Osteoblast (primary cell): ENCODE data around the gene ACAP1. TPM values are rescaled to one million over a fixed set of nuclear protein-coding genes. Genes with fewer than 3 reads are reported as not detected.
A peak's percentile ranks its signal among the peaks of the same experiment; 100 is the strongest.

Experiments
- DNase-seq: peaks from one replicate; pipeline ENCODE4 v3.0.0; 2011; ENCODE audit warnings: low spot score, mixed read lengths; ENCODE audit not compliant: insufficient read length; ENCODE audit errors: missing footprints
- H2AFZ ChIP-seq: 2 replicates; pipeline ENCODE4 v1.6.0; 2011; ENCODE audit warnings: mild to moderate bottlenecking, low read length
- H3K27ac ChIP-seq: 2 replicates; pipeline ENCODE4 v1.5.1; 2011; ENCODE audit warnings: mild to moderate bottlenecking, low read depth, low read length, moderate library complexity
- H3K27me3 ChIP-seq: 2 replicates; pipeline ENCODE4 v1.6.0; 2012; ENCODE audit warnings: mild to moderate bottlenecking, control low read depth, inconsistent platforms, low read length, moderate library complexity; ENCODE audit not compliant: insufficient read depth
- H3K36me3 ChIP-seq: 2 replicates; pipeline ENCODE4 v1.5.1; 2011; ENCODE audit warnings: mild to moderate bottlenecking, low read length, control low read depth, moderate library complexity; ENCODE audit not compliant: insufficient read depth
- H3K4me1 ChIP-seq: 2 replicates; pipeline ENCODE4 v1.5.1; 2011; ENCODE audit warnings: mild to moderate bottlenecking, low read length, control low read depth, moderate library complexity; ENCODE audit not compliant: insufficient read depth
- H3K4me2 ChIP-seq: 2 replicates; pipeline ENCODE4 v1.6.0; 2011; ENCODE audit warnings: mild to moderate bottlenecking, low read length; ENCODE audit not compliant: insufficient read depth
- H3K4me3 ChIP-seq: fragments of 200-600 bp; sonication (generic); 3 replicates; pipeline ENCODE4 v1.5.1; 2012; ENCODE audit warnings: mild to moderate bottlenecking, low read length, inconsistent platforms; ENCODE audit not compliant: insufficient read depth
- H3K79me2 ChIP-seq: 2 replicates; pipeline ENCODE4 v1.6.0; 2012; ENCODE audit warnings: mild to moderate bottlenecking, low read length, control low read depth, inconsistent platforms; ENCODE audit not compliant: insufficient read depth
- H3K9me3 ChIP-seq: 2 replicates; pipeline ENCODE4 v1.5.1; 2011; ENCODE audit warnings: low read depth, low read length, control low read depth
- H4K20me1 ChIP-seq: 2 replicates; pipeline ENCODE4 v1.6.0; 2012; ENCODE audit warnings: mild to moderate bottlenecking, low read length, control low read depth; ENCODE audit not compliant: insufficient read depth
- CTCF ChIP-seq: IDR thresholded peaks from 2 replicates; pipeline ENCODE4 v1.5.1; 2011; ENCODE audit warnings: mild to moderate bottlenecking, low read depth, low read length, moderate library complexity; ENCODE audit errors: extremely low read depth
- total RNA-seq: library from RNA; depleted of rRNA; stranded (reverse); fragments of >200 nt; gene quantifications from 2 replicates; pipeline ENCODE4 v1.2.3, GENCODE V29; 2012

ACAP1 gene
- total RNA-seq, 1 donor, result not detected

GRCh38 chr17:7323731-7324437, 12.4 kb upstream of the ACAP1 start:
- Histone ChIP-seq H3K4me1 (peaks cover 9% of the 10 kb centered on the region), H2AFZ (no peak overlapping the region), H3K27ac (no peak overlapping the region), H3K27me3 (no peaks in the 10 kb centered on the region), H3K4me3 (no peak overlapping the region), H3K4me2 (no peak overlapping the region), H4K20me1 (peaks cover 3% of the 10 kb centered on the region), H3K36me3 (peaks cover 65% of the 10 kb centered on the region), H3K9me3 (no peaks in the 10 kb centered on the region), H3K79me2 (peaks cover 19% of the 10 kb centered on the region)
- DNase-seq, result peak; percentile 98
- peak; percentile 80 for TF ChIP-seq CTCF

DNA sequence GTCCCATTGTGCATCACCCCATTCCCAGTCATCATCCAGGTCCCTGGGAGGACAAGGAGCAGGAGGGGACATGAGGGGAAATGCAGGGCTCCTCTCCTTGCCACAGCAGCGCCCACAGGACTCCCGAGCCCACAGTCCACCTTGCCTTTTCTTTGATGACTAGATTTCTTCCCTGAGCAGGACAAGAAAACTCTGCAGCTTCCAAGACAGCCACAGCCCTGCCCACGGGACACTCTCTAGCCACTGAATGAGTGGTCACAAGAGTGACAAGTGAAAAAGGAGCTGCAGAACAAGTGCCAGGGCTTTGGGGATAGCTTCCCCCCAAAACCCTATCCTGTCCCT, 11.9 kb upstream of the ACAP1 start:
- no peak for TF ChIP-seq CTCF
- Histone ChIP-seq H3K4me2 (no peak overlapping the region), H3K79me2 (peaks cover 19% of the 10 kb centered on the region), H4K20me1 (peaks cover 3% of the 10 kb centered on the region), H2AFZ (no peak overlapping the region), H3K27ac (no peak overlapping the region), H3K36me3 (peaks cover 62% of the 10 kb centered on the region), H3K4me1 (peaks cover 9% of the 10 kb centered on the region), H3K27me3 (no peaks in the 10 kb centered on the region), H3K9me3 (no peaks in the 10 kb centered on the region), H3K4me3 (no peak overlapping the region)
- peak; percentile 83 for DNase-seq

GRCh38 chr17:7325031-7325528, 11.2 kb upstream of the ACAP1 start:
- H3K4me1 ChIP-seq, result peaks cover 9% of the 10 kb centered on the region
- no peaks in the 10 kb centered on the region for H3K27me3 ChIP-seq
- H2AFZ ChIP-seq, result no peak overlapping the region
- H3K4me2 ChIP-seq, result no peak overlapping the region
- peaks cover 61% of the 10 kb centered on the region for H3K36me3 ChIP-seq
- peaks cover 3% of the 10 kb centered on the region for H4K20me1 ChIP-seq
- H3K4me3 ChIP-seq, result no peak overlapping the region
- DNase-seq, result peak; percentile 68
- TF ChIP-seq CTCF, result no peak
- no peak overlapping the region for H3K27ac ChIP-seq
- H3K79me2 ChIP-seq, result peaks cover 19% of the 10 kb centered on the region
- H3K9me3 ChIP-seq, result no peaks in the 10 kb centered on the region

DNA sequence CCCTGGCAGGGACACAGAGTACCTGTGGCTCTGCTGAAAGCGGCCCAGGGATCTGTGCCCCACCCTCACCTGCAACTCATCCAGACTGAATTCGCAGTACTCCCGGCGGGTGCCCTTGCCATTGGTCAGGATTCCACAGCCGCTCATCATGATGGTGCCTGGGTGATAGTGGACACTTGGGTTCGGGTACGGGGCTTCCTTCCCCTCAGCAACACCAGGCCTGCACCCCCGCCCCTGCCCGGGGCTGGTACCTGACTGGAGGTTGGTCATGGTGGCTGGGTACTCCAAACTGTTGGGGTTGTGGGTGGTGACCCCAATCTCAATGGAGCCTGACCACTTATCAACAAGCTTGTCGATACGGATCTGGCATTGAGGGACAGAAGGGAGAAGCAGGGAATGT, 10.1 kb upstream of the ACAP1 start:
- no peak for TF ChIP-seq CTCF
- H3K27ac ChIP-seq, result no peak overlapping the region
- no peak overlapping the region for H2AFZ ChIP-seq
- peaks cover 3% of the 10 kb centered on the region for H4K20me1 ChIP-seq
- DNase-seq, result peak; percentile 37
- no peaks in the 10 kb centered on the region for H3K9me3 ChIP-seq
- no peaks in the 10 kb centered on the region for H3K27me3 ChIP-seq
- H3K4me2 ChIP-seq, result no peak overlapping the region
- peaks cover 12% of the 10 kb centered on the region for H3K4me1 ChIP-seq
- peaks cover 19% of the 10 kb centered on the region for H3K79me2 ChIP-seq
- H3K4me3 ChIP-seq, result no peak overlapping the region
- H3K36me3 ChIP-seq, result peaks cover 50% of the 10 kb centered on the region
